ENCODE results near the gene MVB12B.

DNA sequence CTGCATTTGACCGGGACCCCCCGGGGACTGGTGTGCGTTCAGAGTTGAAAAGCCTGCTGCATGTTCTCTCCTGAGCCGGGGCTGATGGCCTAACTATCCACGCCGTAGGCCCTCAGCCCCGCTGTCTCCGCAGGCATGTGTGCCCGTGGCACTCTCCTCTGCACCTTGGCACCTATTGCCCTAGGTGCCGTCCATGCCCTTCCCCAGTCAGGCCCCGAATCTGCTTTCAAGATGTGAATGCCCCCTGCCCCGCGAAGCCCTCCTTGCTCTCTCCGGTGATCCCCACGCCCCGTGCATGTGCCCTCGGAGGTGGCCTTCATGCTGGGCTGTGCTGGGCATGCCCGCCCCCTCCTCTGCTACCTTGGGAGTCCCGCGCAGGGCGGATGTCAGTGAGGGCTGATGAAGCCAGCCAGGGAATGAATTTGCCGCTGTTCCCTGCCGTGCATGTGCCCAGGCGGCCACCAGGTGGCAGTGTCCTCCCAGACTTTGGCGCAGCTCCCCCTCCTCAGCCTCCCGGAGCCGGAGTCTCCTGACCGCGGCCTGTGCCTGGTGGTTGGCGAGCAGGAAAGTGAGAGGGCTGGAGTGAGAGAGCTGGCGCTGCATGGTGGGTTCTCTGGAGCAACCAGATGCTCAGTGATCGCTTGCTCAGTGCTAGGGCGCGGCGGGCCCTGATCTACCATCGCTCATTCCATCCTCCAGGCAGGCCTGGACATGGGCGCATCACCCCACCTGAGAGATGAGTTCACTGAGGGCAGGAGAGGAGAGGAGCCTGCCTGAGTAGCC lies 174.2 kb downstream of the MVB12B start:
- TF ChIP-seq POLR2AphosphoS5 (IDR thresholded peaks at IDR 0.05; ENCODE audit: borderline replicate concordance, low read depth, low read length) (no peak), EZH2 (IDR thresholded peaks at IDR 0.05) (no peak)
